ENCODE data around the gene SLC7A9. TPM values are rescaled to one million over a fixed set of nuclear protein-coding genes. Genes with fewer than 3 reads are reported as not detected.
"Not testable (repeated sequence)": the region's sequence is repeated elsewhere in the genome, so short reads cannot be mapped to it uniquely, and the experiment has no call there.

The SLC7A9 gene
- total RNA-seq, 2 experiments from 2014 or later = not detected

DNA sequence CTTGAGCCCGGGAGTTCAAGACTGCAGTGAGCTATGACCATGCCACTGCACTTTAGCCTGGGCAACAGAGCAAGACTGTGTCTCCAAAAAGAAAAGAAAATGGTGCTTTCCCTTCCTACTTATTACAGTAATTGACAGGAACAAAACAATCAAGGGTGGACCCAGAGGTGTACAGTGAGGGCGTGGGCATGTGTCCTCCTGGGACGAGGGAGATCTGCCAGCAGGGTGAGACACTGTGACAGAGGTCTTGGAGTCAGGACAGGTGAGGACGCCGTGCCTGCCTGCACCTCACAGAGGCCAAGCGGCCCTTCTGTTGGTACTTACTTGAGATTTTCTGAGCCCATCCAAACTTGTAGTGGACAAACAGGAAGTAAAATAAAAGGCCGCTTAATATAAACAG, 36.7 kb downstream of the SLC7A9 start:
- H3K4me1 ChIP-seq (ENCODE audit: insufficient read depth, low read length, poor library complexity, severe bottlenecking); H3K9me3 ChIP-seq (ENCODE audit: low read length); intact Hi-C loops (cut with micrococcal nuclease; ENCODE audit: unreplicated experiment); H3K27ac ChIP-seq (ENCODE audit: low read depth, low read length, poor library complexity, severe bottlenecking); H3K9me2 ChIP-seq (ENCODE audit: insufficient read depth, low read length); H3K4me3 ChIP-seq (ENCODE audit: low read depth, low read length, poor library complexity, severe bottlenecking); DNase-seq (ENCODE audit: low spot score); H3K79me2 ChIP-seq (ENCODE audit: insufficient read depth, low read depth, low read length); H2AFZ ChIP-seq (ENCODE audit: low read length); CTCF ChIA-PET (ENCODE audit: unreplicated experiment); H3K4me2 ChIP-seq (ENCODE audit: low read length); H3K36me3 ChIP-seq (ENCODE audit: insufficient read depth, low read length); H4K20me1 ChIP-seq (ENCODE audit: insufficient read depth, low read length); POLR2A ChIA-PET; BruUV-seq (replicated peaks): not testable (repeated sequence)

DNA sequence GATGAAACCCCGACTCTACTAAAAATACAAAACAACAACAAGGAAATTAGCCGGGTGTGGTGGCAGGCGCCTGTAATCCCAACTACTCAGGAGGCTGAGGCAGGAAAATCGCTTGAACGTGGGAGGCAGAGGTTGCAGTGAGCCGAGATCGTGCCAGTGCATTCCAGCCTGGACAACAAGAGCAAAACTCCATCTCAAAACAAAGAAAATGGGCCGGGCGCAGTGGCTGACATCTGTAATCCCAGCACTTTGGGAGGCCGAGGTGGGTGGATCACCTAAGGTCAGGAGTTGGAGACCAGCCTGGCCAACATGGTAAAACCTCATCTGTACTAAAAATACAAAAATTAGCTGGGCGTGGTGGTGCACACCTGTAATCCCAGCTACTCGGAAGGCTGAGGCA, 37.5 kb downstream of the SLC7A9 start:
- H2AFZ ChIP-seq (ENCODE audit: low read length); H3K9me3 ChIP-seq (ENCODE audit: low read length); BruUV-seq (replicated peaks); H3K9me2 ChIP-seq (ENCODE audit: insufficient read depth, low read length); H3K4me2 ChIP-seq (ENCODE audit: low read length); intact Hi-C loops (cut with micrococcal nuclease; ENCODE audit: unreplicated experiment); POLR2A ChIA-PET; CTCF ChIA-PET (ENCODE audit: unreplicated experiment); H3K4me3 ChIP-seq (ENCODE audit: low read depth, low read length, poor library complexity, severe bottlenecking); H3K36me3 ChIP-seq (ENCODE audit: insufficient read depth, low read length); H3K27ac ChIP-seq (ENCODE audit: low read depth, low read length, poor library complexity, severe bottlenecking); DNase-seq (ENCODE audit: low spot score); H4K20me1 ChIP-seq (ENCODE audit: insufficient read depth, low read length); H3K79me2 ChIP-seq (ENCODE audit: insufficient read depth, low read depth, low read length); H3K4me1 ChIP-seq (ENCODE audit: insufficient read depth, low read length, poor library complexity, severe bottlenecking): not testable (repeated sequence)

DNA sequence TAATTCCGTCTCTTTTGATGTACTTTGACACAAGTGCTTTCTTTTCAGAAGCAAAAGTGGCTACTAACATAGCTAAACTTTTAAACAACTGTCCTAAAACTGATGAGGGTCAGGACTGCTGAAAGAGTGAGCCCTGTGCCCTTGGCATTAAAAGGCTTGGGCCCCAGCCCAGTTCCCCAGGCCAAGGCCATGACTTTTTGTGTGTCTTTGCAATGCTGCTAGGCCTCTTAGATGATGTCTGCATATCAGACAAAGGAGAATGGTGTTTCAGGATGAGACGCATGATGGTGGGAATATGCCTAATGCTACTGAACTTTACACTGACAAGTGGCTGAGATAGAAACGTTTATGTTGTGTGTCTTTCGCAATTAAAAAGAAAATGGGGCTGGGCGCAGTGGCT, 38.0 kb downstream of the SLC7A9 start:
- H3K36me3 ChIP-seq (ENCODE audit: insufficient read depth, low read length) = no peaks in the 10 kb centered on the region
- DNase-seq (ENCODE audit: low spot score) = no peak

More for the DNA sequence above, 38.0 kb downstream of the SLC7A9 start:
- H3K79me2 ChIP-seq (ENCODE audit: insufficient read depth, low read depth, low read length) = no peaks in the 10 kb centered on the region
- no peak overlapping the region for H2AFZ ChIP-seq (ENCODE audit: low read length)
- H3K4me1 ChIP-seq (ENCODE audit: insufficient read depth, low read length, poor library complexity, severe bottlenecking) = no peaks in the 10 kb centered on the region
- H3K27ac ChIP-seq (ENCODE audit: low read depth, low read length, poor library complexity, severe bottlenecking) = no peak overlapping the region
- TF ChIP-seq, protein P1, sequence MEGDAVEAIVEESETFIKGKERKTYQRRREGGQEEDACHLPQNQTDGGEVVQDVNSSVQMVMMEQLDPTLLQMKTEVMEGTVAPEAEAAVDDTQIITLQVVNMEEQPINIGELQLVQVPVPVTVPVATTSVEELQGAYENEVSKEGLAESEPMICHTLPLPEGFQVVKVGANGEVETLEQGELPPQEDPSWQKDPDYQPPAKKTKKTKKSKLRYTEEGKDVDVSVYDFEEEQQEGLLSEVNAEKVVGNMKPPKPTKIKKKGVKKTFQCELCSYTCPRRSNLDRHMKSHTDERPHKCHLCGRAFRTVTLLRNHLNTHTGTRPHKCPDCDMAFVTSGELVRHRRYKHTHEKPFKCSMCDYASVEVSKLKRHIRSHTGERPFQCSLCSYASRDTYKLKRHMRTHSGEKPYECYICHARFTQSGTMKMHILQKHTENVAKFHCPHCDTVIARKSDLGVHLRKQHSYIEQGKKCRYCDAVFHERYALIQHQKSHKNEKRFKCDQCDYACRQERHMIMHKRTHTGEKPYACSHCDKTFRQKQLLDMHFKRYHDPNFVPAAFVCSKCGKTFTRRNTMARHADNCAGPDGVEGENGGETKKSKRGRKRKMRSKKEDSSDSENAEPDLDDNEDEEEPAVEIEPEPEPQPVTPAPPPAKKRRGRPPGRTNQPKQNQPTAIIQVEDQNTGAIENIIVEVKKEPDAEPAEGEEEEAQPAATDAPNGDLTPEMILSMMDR (conservative IDR thresholded peaks at IDR 0.05; ENCODE audit: low read length) = no peak
- no peak for TF ChIP-seq EZH2phosphoT487 (IDR thresholded peaks at IDR 0.05; ENCODE audit: borderline replicate concordance, low read depth, low read length)
- ChIA-PET CTCF (ENCODE audit: unreplicated experiment) (no interaction called here), POLR2A (no interaction called here)
- no peaks in the 10 kb centered on the region for H3K9me3 ChIP-seq (ENCODE audit: low read length)
- H3K9me2 ChIP-seq (ENCODE audit: insufficient read depth, low read length) = no peaks in the 10 kb centered on the region
- no TSS peak for BruUV-seq (replicated peaks)
- no peaks in the 10 kb centered on the region for H4K20me1 ChIP-seq (ENCODE audit: insufficient read depth, low read length)
- intact Hi-C loops (cut with micrococcal nuclease; ENCODE audit: unreplicated experiment) = no loop called here
- no peak overlapping the region for H3K4me2 ChIP-seq (ENCODE audit: low read length)
- H3K4me3 ChIP-seq (ENCODE audit: low read depth, low read length, poor library complexity, severe bottlenecking) = no peak overlapping the region
